Liver (tissue), 9 donors: ENCODE measurements around the gene ZNF296. TPM values are rescaled to one million over a fixed set of nuclear protein-coding genes. Genes with fewer than 3 reads are reported as not detected.
A peak's percentile ranks its signal among the peaks of the same experiment; 100 is the strongest.

ENCODE experiments used
- DNase-seq: peaks from one replicate; pipeline ENCODE4 v3.0.0-alpha.2; 2017; ENCODE audit warnings: low spot score
- H3K27ac ChIP-seq, 2 donors: one replicate each; pipeline ENCODE4 v1.7.0; 2013; ENCODE audit warnings: inconsistent platforms in 2 of 2, low read length in 2 of 2, control low read depth in 1 of 2, low read depth in 1 of 2, mild to moderate bottlenecking in 1 of 2
- H3K27me3 ChIP-seq, 4 donors: one replicate each; pipeline versions ENCODE4 v1.6.1 to v1.7.0; 2013; ENCODE audit warnings: low read length in 3 of 4, inconsistent platforms in 1 of 4, mild to moderate bottlenecking in 1 of 4, moderate library complexity in 1 of 4; ENCODE audit not compliant: control insufficient read depth in 4 of 4, insufficient read depth in 4 of 4
- H3K36me3 ChIP-seq, 4 donors: one replicate each; pipeline versions ENCODE4 v1.6.1 to v1.7.0; 2013; ENCODE audit warnings: low read length in 3 of 4, mild to moderate bottlenecking in 3 of 4, low read depth in 1 of 4, moderate library complexity in 1 of 4; ENCODE audit not compliant: control insufficient read depth in 4 of 4, insufficient read depth in 3 of 4
- H3K4me1 ChIP-seq, 4 donors: one replicate each; pipeline versions ENCODE4 v1.6.1 to v1.7.0; 2013; ENCODE audit warnings: low read length in 3 of 4, mild to moderate bottlenecking in 3 of 4, moderate library complexity in 1 of 4; ENCODE audit not compliant: control insufficient read depth in 4 of 4, insufficient read depth in 4 of 4
- H3K4me3 ChIP-seq, 3 donors: one replicate each; pipeline versions ENCODE4 v1.6.1 to v1.7.0; 2013; ENCODE audit warnings: low read length in 3 of 3, control low read depth in 1 of 3, low read depth in 1 of 3, mild to moderate bottlenecking in 1 of 3
- H3K9ac ChIP-seq, 2 donors: one replicate each; pipeline ENCODE4 v1.7.0; 2013; ENCODE audit warnings: low read length in 2 of 2, mild to moderate bottlenecking in 2 of 2, moderate library complexity in 2 of 2, control low read depth in 1 of 2, low read depth in 1 of 2
- H3K9me3 ChIP-seq, 4 donors: one replicate each; pipeline versions ENCODE4 v1.6.1 to v1.7.0; 2013; ENCODE audit warnings: low read length in 3 of 4; ENCODE audit not compliant: control insufficient read depth in 4 of 4
- ATF3 ChIP-seq: IDR thresholded peaks from 2 replicates; pipeline ENCODE4 v1.6.1; 2016; ENCODE audit warnings: antibody characterized with exemption
- EGR1 ChIP-seq, 2 donors: IDR thresholded peaks; 2 replicates each; pipeline ENCODE4 v1.6.1; 2016 to 2018; ENCODE audit warnings: antibody characterized with exemption in 2 of 2, low read depth in 2 of 2
- FOXA1 ChIP-seq: IDR thresholded peaks from 2 replicates; pipeline ENCODE4 v1.6.1; 2016; ENCODE audit warnings: antibody characterized with exemption
- FOXA2 ChIP-seq: IDR thresholded peaks from 2 replicates; pipeline ENCODE4 v1.6.1; 2016; ENCODE audit warnings: antibody characterized with exemption
- GABPA ChIP-seq, 2 donors: IDR thresholded peaks in 1 of 2; conservative IDR thresholded peaks in 1 of 2; 2 replicates each; pipeline ENCODE4 v1.6.1; 2016; ENCODE audit warnings: antibody characterized with exemption in 2 of 2, mild to moderate bottlenecking in 1 of 2, moderate library complexity in 1 of 2
- JUND ChIP-seq, 2 donors: IDR thresholded peaks; 2 replicates each; pipeline ENCODE4 v1.6.1; 2016; ENCODE audit warnings: antibody characterized with exemption in 2 of 2
- MAX ChIP-seq: IDR thresholded peaks from 2 replicates; pipeline ENCODE4 v1.6.1; 2016; ENCODE audit warnings: antibody characterized with exemption
- NR2F2 ChIP-seq: IDR thresholded peaks from 2 replicates; pipeline ENCODE4 v1.6.1; 2016; ENCODE audit warnings: antibody characterized with exemption
- RAD21 ChIP-seq, 2 donors: IDR thresholded peaks; 2 replicates each; pipeline ENCODE4 v1.6.1; 2016; ENCODE audit warnings: antibody characterized with exemption in 2 of 2, mild to moderate bottlenecking in 2 of 2
- REST ChIP-seq: IDR thresholded peaks from 2 replicates; pipeline ENCODE4 v1.6.1; 2016; ENCODE audit warnings: antibody characterized with exemption, mild to moderate bottlenecking
- TAF1 ChIP-seq: conservative IDR thresholded peaks from 2 replicates; pipeline ENCODE4 v1.6.1; 2016; ENCODE audit warnings: antibody characterized with exemption, mild to moderate bottlenecking
- YY1 ChIP-seq: IDR thresholded peaks from 2 replicates; pipeline ENCODE4 v1.6.1; 2016; ENCODE audit warnings: antibody characterized with exemption, mild to moderate bottlenecking
- ZBTB33 ChIP-seq: IDR thresholded peaks from 2 replicates; pipeline ENCODE4 v1.6.1; 2016; ENCODE audit warnings: antibody characterized with exemption
- WGBS: extraction: QIAGEN DNeasy Blood & Tissue Kit; methylation state at CpG from one replicate; pipeline ENCODE4 v1.1.7; 2013; 5-methylcytosine and 5-hydroxymethylcytosine counted together
- polyA plus RNA-seq, 2 donors: library from polyadenylated mRNA; stranded (reverse) in 1 of 2; unstranded in 1 of 2; fragments of 200-250 nt in 1 of 2; fragments of >200 nt in 1 of 2; fragmentation: Nextera tagmentation in 1 of 2; extraction: Ambion mirVana in 1 of 2; gene quantifications; one replicate each; pipeline versions ENCODE4 v1.2.1 to v1.2.3, GENCODE V29; 2013 to 2015
- total RNA-seq, 2 donors: library from RNA; depleted of rRNA; stranded (reverse); fragments of >200 nt; gene quantifications; one replicate each; pipeline ENCODE4 v1.2.3, GENCODE V29; 2014
- donor health status: healthy.
- donor health status: healthy.
- donor health status: healthy.
- donor health status: healthy.
- donor health status: healthy.

The ZNF296 gene
- total and polyA plus RNA-seq, 4 donors: 0.16 to 0.42 (median 0.17) TPM; not detected in 1

GRCh38 chr19:45079911-45080370 is 3.7 kb upstream of the ZNF296 start:
- 12% methylated on average over 6 of the region's 6 CpGs for WGBS
- no peaks in the 10 kb centered on the region for H3K27me3 ChIP-seq
- TF ChIP-seq YY1: no peak
- TF ChIP-seq ATF3: no peak
- no peak for TF ChIP-seq EGR1 (IDR thresholded peaks at IDR 0.05; ENCODE audit: low read depth in 2 of 2)

GRCh38 chr19:45079063-45079910 is 3.0 kb upstream of the ZNF296 start, which contains the start of gene GEMIN7:
Gene GEMIN7 (plus strand): TSS chr19:45079260. CDS start chr19:45090115, 10,855 bp downstream.
- Histone ChIP-seq H3K27ac (peak within 1 kb of the TSS; percentile 52 to 74), H3K9ac (peak within 1 kb of the TSS; percentile 81 to 85)
- under 1% methylated on average over 61 of the region's 61 CpGs for WGBS

More at GRCh38 chr19:45079911-45080370, 3.7 kb upstream of the ZNF296 start:
- no peak overlapping the region for H3K27ac ChIP-seq
- DNase-seq: no peak
- peak overlapping the region; percentile 81 to 85 for H3K9ac ChIP-seq
- H3K4me1 ChIP-seq: peaks cover 6 to 28% (median 19%) of the 10 kb centered on the region in 4 donors
- H3K36me3 ChIP-seq: peaks cover 0 to 8% (median 6%) of the 10 kb centered on the region in 4 donors
- no peaks in the 10 kb centered on the region for H3K9me3 ChIP-seq
- peak overlapping the region; percentile 78 to 94 (median 87) for H3K4me3 ChIP-seq

More at GRCh38 chr19:45079063-45079910, 3.0 kb upstream of the ZNF296 start, which contains the start of gene GEMIN7:
- Histone ChIP-seq H3K4me3 (peak within 1 kb of the TSS; percentile 78 to 94 (median 87)), H3K36me3 (peaks cover 0 to 8% (median 6%) of the 10 kb centered on the region in 4 donors), H3K9me3 (no peaks in the 10 kb centered on the region), H3K27me3 (no peaks in the 10 kb centered on the region), H3K4me1 (peaks cover 6 to 28% (median 19%) of the 10 kb centered on the region in 4 donors)
- no peak for TF ChIP-seq ZBTB33
- no peak for TF ChIP-seq MAX
- no peak for TF ChIP-seq YY1
- TF ChIP-seq RAD21 (IDR thresholded peaks at IDR 0.05): peak in 1 of 2 donors; percentile 5
- no peak for TF ChIP-seq ATF3
- TF ChIP-seq GABPA (IDR thresholded peaks at IDR 0.05 in 1 of 2, conservative IDR thresholded peaks at IDR 0.05 in 1 of 2): peak; percentile 74 to 90
- no peak for TF ChIP-seq TAF1
- TF ChIP-seq FOXA2: no peak
- peak; percentile 15 for TF ChIP-seq REST
- TF ChIP-seq NR2F2: no peak
- no peak for TF ChIP-seq EGR1 (IDR thresholded peaks at IDR 0.05; ENCODE audit: low read depth in 2 of 2)
- no peak for TF ChIP-seq JUND (IDR thresholded peaks at IDR 0.05)
- TF ChIP-seq FOXA1: no peak
- DNase-seq: peak; percentile 84
